Activated T-helper 1 cell treated with Interleukin-2 at 50 U/mL for 16 hours (primary cell): Measurements from ENCODE around the gene MORF4L1.
"Not testable (repeated sequence)": the region's sequence is repeated elsewhere in the genome, so short reads cannot be mapped to it uniquely, and the experiment has no call there.

Experiments used
- DNase-seq: peaks from one replicate; pipeline ENCODE4 v3.0.0-alpha.2; 2020; ENCODE audit warnings: low read depth

Gene MORF4L1

DNA sequence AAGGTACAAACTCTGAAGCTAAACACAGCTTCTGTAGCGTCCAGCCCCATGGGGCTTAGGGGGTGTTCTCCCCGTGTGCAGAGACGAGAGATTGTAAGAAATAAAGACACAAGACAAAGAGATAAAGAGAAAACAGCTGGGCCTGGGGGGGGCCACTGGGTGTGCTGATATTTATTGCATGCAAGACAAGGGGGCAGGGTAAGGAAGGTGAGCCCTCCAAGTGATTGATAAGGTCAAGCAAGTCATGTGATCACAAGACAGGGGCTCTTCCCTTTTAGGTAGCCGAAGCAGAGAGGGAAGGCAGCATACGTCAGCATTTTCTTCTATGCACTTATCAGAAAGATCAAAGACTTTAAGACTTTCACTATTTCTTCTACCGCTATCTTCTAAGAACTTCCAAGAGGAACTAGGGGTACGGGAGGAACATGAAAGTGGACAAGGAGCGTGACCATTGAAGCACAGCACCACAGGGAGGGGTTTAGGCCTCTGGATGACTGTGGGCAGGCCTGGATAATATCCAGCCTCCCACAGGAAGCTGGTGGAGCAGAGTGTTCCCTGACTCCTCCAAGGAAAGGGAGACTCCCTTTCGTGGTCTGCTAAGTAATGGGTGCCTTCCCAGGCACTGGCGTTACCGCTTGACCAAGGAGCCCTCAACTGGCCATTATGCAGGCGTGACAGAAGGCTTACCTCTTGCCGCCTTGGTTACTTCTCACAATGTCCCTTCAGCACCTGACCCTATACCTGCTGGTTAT lies 29.8 kb downstream of the MORF4L1 start:
- DNase-seq = not testable (repeated sequence)

- DNase-seq = no peak
Observed at GRCh38 chr15:78904599-78905358, 32.1 kb downstream of the MORF4L1 start.

DNA sequence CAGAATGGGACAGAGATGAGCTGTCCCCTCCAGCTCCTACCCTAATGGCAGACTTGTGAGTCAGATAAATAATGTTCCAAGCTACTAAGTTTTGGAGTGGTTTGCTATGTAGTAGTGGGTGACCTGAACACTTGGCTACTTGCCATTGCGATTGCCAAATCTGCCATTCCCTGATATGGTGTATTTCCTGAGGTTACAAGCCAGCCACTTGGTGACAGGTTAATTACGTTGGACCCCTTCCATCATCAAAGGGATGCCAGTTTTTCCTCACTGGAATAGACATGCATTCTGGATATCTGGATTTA lies 33.6 kb downstream of the MORF4L1 start:
- DNase-seq = no peak

DNA sequence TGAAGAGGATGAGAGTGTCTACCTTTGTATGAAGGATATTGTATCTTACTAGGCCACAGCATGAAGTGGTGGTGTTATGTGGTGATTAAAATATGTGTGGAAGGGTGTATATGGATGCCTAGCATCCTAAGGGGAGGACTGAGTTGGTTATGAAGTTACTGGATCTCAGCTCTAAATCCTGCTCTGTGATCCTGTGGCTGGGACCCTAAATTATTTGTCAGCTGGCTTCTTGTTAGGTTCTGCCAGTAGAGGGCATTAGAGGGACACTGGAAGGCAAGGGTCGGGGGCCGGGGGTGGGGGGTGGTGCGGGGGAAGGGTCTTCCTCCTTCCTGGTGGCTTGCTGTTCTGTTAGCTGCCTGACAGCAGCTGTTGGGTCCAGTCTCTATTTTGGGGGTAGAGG lies 34.9 kb downstream of the MORF4L1 start:
- no peak for DNase-seq

DNA sequence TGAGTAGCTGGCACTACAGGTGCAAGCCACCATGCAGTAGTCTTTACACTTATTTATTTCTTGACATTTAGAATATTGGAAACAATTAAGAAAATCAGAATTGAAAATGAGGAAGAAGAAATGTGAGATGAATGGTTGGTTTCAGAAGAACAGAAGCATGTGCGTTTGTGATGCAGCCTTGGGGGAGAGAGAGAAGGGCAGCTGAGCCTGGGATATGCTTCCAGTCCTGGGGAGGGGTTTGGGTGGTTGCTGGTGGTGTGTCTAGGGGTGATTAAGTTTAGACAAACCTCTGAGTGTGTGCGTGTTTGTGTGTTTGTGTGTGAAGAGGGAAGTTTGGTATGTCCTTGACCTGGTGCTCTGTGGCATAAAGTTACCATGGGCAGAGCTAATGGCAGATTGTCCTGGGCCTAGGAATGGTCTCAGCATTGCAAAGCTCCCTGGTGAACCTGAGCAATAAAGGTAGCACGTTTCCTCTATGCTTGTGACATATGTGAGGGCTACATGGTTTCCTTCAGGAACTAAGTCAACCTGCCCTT lies 36.5 kb downstream of the MORF4L1 start:
- no peak for DNase-seq

GRCh38 chr15:78909791-78910228 lies 37.1 kb downstream of the MORF4L1 start:
- DNase-seq = no peak

GRCh38 chr15:78910271-78910670 lies 37.6 kb downstream of the MORF4L1 start:
- no peak for DNase-seq

DNA sequence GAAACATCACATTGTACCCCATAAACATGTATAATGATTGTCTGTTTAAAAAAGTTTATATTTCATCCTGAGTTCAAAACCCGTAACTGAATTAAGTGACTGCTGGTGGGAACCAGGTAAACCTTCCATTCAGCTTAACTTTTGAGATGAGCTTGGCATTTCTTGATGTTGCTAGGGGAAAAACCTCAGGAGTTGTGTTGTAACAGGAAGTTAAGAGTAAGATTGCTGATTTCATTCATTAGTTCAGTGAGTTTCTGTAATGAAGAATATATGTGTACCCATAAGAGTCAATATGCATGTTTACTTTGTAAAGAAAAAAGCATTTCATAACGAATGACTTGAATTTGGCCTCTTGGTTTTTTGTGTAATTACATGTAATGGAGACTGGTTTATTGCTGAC lies 39.6 kb downstream of the MORF4L1 start:
- no peak for DNase-seq

GRCh38 chr15:78913012-78913411 lies 40.3 kb downstream of the MORF4L1 start:
- DNase-seq = no peak

DNA sequence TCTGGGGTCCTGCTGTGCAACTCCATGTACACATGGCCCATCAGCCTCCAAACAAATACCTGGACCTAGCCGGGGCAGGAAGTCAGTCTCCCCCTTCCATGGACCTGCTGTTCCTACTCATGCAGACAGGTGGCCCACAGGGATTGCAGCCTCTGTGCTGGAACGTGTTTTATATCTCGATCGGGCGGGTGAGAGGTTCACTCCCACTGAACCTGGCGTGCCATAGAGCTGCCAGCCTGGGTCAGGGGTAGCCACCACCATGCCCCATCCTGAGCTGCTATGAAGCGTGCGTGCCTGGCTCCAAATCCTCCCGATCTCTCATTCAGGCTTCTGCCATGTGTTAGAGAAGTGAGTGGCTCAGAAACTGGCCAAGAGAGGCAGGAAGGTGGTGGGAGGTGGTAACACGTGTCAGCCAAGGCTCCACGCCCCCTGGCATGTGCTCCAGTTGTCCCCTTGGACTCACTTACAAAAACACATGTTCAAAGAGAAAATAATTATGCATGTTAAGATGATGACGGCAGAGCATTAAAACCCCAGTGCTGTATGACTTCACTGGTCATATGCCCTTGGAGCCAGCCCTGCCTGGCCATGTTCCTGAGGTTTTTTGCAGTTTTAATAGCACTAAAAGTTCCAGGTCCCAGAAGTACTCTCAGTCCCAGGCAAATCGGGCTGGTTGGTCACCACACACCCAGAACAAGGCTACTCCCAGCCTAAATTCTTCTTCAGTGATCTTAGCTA lies 41.5 kb downstream of the MORF4L1 start:
- DNase-seq = no peak

DNA sequence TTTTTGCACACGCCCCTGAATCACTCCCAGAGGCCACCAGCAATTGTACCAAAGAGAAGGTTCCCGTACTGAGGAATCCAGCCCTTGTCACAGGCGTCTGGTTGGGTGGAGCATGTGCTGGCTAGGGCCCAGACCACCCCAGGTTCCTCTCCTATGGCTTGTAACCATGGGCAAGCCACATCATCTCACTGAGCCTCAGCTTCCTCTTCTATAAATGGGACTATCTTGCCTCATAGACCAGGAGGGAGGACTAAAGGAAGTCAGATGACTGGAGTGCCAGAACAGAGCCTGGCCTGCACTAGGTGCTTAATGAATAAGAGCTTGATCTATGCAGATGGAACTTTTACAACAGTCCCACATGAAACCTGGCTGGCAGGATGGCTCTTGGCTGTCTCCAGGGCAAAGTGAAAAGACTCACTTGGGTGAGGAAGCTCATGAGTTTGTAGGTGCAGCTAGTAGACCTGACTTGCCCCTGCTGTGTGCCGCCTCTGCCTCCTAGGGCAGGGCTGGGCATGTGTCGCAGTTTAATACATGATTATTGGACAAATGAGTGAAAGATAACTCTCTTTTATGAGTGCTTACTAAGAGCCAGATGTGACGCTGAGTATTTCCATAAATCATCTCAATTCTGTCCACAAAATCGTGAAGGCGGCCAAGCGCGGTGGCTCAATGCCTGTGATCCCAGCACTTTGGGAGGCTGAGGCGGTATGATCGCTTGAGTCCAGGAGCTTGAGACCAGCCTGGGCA lies 42.8 kb downstream of the MORF4L1 start:
- no peak for DNase-seq

- DNase-seq = no peak
Observed at GRCh38 chr15:78916088-78916487, 43.4 kb downstream of the MORF4L1 start.

DNA sequence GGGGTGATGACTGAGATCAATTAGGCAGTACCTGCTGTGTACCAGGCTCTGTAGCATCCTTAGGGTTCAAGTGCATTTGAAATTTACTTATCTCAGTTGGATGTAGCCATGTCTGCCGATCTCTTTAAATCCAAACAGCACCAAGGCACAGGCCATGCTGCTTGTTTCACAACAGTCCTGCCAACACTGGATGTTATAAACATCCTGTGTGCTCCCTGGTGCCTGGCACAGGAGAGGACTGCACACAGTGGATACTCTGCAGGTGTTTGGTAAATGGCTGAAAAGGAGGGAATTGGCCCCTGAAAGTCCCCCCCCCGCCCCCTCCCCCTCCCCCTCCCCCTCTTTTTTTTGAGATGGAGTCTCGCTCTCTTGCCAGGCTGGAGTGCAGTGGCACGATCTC lies 45.2 kb downstream of the MORF4L1 start:
- DNase-seq = no peak

GRCh38 chr15:78921517-78921916 lies 48.8 kb downstream of the MORF4L1 start:
- DNase-seq = no peak

- DNase-seq = no peak
Observed at GRCh38 chr15:78921940-78922339, 49.2 kb downstream of the MORF4L1 start.

DNA sequence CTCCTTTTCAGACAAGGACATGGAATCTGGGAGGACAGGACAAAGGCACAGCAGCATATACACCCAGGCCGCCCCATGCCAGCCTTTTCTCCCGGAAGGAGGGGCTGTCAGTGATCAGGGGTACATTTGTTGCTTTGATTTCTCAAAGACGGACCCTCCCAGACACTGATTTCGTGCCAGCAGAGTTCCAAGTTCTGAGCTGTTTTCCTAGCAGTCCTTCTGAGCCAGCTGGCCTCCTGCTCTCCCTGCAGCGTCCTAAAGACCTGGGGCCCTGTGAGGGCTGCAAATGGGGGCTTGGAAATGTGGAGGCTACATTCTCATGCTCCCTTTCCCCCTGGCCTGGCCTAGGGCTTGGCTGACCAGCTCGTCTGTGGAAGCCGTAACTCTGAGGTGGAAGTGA lies 49.8 kb downstream of the MORF4L1 start:
- DNase-seq = no peak

DNA sequence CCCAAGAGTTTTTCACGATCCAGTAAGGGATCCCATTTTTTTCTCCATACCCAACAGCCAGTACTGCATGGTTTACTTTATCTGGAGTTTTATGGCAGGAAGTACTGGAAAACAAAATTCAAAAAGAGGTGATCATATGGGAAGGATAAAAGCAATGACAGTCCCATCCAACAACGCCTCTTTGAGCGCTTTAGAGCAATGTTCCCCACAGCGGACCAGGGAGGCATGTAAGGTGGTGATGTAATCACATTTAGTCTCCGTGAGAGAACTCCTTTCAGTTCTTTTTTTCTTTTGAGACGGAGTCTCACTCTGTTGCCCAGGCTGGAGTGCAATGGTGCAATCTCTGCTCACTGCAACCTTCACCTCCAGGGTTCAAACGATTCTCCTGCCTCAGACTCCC lies 50.3 kb downstream of the MORF4L1 start:
- DNase-seq = no peak

- DNase-seq = no peak
Observed at GRCh38 chr15:78923480-78924360, 51.0 kb downstream of the MORF4L1 start.

DNA sequence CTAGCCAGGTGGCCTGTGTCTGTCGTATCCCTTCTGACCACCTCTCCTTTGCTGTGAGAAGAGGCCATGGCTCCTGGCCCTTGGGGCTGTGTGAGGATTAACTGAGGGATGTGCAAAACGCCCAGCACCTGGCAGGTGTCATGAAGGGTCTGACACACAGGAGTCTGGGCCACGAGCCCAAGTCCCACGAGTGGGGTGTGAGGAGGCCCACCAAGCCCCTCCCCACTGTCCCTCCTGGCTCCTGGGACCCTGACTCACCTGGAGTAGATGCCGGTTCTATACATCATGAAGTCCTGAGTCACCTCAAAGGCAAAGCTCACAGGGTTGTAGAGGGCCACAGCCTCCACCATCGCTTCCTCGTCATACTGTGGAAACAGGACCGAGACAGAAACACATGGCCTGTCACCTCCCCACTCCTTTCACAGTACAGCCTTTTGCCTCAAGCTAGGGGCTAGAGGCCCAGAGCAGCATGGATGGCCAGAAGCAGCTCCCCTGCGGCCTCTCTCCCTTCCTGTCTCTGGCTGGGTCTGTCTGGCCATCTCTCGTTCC lies 52.5 kb downstream of the MORF4L1 start:
- DNase-seq = no peak

- DNase-seq = no peak
Observed at GRCh38 chr15:78925956-78926743, 53.5 kb downstream of the MORF4L1 start.
